Dedifferentiated amniotic fluid mesenchymal stem cell (primary cell): ENCODE results near the gene BATF.

Experiments
- DNase-seq: peaks from one replicate; pipeline ENCODE4 v3.0.0-alpha.2; 2016; ENCODE audit errors: extremely low spot score

Gene BATF

DNA sequence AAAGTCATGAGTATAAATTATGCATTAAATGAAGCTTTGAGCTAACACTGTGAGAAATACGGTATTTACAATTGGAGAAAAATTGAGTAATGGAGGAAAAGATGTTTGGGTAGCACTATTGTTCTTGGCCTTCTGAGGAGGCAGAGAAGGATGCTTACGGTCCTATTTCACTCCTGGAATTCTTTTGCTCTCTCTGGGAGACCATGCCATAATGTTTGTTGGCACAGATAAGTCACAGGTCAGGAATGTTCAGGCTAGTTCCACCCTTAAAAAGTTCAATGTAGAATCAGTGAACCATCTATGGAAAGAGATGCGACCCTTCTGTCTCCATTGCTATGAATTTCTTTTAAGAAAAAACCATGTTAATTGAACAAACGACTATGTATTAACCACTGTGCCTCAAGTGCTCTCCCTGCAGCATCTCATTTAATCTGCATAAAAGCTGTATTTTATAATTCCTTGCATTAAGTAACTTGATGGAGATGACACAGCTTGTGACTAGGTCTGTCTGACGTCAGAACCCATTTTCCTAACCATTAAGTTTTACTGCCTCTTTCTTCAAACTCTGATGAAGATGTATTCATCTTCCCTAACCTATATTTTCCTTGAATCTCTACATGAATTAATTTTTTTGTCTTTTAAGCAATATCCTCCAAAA is 9.5 kb downstream of the BATF start:
- DNase-seq, result no peak

DNA sequence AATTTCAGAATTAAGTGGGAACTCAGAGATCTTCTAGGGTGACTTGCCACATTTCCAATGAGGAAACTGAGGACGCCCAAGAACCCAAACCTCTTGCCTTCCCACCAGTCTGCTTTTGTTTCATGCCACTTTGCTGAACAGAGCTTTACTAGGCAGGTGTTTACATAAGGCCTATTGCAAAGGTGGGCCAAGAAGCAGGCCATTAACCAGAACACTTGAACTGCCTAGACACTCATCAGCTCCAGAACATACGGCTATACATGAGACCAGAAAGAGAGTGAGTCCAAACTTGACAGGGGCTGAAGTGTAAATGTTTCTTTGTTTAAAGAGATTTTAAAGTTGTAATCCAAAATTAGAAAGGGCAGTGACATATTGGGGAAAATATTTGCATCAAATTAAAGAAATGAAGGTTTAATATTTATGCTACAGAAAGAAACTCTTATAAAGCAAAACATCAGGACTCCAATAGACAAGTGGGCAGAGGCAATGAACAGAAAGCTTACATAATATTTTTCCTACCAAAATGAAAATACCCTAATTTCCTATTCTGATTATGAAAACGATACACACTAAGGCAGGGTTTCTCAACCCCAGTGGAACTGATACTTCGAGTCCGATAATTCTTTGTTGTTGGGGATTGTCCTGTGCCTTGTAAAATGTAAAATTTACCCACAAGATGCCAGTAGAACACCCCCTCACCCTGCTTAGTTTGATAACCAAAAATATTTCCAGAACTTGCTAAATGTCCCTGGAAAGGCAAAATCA is 11.7 kb downstream of the BATF start:
- no peak for DNase-seq

DNA sequence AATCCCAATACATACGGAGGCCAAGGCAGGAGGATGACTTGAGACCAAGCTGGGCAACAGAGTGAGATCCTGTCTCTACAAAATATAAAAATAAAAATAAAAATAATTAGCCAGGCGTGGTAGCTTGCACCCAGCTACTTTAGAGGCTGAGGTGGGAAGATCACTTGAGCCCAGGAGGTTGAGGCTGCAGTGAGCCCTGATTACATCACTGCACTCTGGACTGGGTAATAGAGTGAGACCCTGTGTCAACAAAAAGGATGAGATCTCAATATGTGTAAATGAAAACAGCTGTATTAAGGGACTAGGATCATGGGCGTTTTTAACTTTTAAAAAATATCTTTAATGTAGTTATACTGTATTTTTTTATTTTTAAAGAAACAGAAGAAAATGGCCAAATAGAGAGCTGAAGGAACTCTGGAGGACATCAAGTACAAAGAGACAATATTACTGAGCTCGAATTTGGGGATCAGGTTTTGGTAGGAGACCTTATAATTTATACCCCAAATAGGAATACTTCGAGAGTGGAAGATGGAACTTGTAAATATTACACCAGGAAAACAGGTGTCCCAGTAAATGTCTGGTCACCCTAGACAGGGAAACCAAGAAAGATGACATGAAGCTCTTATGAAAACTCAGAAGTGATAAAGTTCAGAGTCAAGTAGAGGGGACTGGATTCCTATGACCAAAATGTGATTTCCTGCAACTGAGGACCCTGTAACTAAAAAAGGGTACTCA is 13.1 kb downstream of the BATF start:
- DNase-seq, result no peak

DNA sequence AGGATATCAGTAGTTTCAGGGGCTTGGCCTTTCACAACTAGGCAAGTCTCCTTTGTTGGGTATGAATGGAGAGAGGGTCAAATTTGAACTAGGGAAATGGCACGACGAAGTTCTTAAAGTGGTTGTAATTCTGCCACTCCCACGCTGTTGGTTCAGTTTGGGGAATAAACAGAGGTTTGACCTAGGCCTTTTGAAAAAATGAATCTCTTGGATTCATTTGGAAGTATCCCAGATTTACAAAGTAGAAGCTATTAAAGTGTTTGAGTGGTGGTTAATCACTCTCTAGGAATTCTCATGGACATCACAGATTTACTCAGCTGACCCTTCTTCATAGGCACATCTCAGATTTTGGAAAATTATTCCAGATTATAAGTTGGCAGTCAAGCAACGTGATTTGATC is 14.8 kb downstream of the BATF start:
- no peak for DNase-seq

DNA sequence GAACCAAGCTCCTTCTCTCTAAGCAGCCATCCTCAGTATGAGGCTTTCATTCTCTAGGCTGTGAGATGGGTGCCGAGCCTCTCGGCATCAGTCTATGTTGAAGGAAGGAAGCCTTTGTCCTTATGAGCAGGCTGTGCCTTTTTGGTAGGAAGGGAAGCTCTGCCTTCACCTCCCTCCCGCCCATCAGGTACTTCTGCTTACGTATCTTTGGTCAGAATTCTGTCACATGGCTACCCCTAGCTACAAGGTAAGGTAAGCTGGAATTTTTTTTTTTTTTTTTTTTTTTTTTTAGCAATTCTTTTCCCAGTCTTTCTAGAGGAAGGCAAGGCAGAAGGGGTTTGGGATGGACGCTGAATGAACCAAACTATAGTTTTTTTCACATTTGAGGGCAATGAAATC is 16.9 kb downstream of the BATF start:
- no peak for DNase-seq

DNA sequence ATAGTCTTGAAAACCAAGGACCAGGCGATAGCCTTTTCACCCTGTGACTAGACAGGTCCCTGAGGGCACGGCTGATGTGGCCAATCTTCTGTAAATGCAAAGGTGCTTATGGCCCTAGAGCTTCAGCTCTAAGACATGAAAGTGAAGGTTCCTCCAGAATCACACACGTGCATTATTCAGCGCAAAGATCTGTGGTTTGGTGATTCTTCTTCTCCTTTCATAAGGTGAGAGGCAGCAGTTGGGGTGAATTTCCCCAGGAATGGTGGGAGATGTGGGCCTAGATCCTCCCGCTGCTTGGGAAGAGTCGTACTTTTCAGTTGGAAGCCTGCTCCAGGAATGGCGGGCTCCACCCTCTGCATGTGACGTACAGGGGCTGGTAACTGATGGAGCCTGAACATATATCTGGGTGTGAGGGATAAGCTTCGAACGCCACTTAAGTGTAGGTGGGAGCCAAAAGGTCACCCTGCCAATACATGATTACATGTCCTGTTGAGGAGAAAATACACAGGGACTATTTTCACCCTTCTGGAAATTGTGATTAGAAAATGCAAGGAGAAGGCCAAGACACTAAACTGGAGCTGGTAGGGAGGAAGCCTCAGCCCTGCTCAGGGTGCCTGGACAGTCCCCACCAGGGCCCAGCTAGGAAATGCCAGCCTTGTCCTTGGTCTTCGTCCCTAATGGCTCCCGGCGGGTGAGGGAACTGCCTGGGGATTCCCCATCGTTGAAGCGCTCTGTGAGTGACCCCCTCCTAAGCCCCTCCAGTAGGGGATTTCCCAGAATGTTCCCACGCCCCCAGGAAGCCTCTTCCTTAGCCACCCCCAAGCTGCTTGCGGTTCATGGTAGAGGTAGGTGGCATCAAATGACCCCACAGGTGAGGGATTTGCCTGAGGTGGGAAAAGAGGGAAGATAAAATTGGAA is 17.6 kb downstream of the BATF start:
- DNase-seq, result no peak

DNA sequence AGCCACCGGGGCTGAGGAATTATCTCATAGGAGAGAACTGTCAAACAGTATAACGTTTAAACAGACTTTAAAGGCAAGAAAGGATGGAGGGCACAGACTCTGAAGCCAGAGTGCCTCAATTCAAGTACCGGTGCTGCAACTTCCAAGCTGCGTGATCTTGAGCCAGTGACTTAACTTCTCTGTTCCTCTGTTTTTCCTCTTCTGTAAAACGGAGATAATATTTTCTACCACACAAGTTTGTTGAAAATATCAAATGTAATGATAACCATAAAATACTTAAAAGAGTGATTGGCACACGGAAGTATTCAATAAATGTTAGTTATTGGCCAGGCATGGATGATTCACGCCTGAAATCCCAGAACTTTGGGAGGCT is 18.2 kb downstream of the BATF start:
- no peak for DNase-seq

DNA sequence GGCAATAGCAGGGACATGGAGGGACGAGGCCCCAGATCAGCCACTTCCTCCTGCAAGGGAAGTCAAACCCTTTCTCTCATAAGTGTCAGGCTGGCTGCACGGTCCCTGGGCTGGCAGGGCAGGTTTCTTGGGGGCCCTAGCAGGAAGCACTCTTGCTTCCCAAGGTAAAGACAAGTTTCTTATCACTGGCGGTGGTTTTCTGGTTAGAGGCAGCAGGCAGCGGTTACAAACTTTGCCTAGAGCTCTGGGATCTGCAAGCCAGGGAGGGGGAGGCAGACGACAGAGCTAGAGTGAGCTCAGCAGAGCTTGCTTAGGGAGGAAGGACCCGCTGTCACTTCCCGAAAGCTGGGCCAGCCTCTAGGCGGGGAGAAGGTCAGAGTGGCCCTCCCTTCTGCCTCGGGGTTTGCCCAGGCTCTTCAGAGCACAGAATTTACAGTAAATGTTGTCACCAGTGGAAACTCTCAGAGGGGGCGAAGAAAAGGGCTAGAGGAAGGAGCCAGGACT is 20.4 kb downstream of the BATF start:
- no peak for DNase-seq

DNA sequence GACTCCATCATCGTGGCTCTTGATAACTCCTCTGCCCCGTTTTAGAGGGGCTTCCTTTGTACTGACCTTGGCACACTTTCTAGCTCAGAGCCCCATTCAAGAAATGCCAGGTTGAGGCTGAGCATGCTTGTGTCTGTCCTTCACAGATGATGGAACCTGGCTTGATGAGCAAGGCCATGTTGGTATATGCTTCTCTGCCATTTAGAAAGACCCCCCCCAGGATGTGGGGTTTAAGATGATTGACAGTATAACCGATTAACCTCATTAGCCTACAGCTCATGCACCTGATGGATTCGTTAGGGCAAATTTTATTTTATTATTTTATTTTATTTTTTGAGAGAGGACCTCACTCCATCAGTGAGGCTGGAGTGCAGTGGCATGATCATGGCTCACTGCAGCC is 21.0 kb downstream of the BATF start:
- DNase-seq, result no peak

DNA sequence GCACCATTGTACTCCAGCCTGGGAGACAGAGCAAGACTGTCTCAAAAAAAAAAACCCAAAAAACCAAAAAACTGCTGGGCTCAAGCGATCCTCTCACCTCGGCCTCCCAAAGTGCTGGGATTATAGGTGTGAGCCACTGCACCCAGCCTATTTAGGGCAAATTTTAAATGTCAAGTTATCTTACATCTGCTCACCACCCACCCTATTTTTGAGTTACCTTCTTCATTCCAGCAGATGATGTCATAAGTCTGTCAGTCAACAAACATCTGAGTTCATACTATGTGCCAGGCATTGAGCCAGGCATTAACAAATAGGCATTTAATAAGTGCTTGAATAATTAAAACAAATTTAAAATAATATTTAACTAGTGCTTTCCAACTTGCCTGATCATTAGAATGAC is 21.5 kb downstream of the BATF start:
- no peak for DNase-seq

DNA sequence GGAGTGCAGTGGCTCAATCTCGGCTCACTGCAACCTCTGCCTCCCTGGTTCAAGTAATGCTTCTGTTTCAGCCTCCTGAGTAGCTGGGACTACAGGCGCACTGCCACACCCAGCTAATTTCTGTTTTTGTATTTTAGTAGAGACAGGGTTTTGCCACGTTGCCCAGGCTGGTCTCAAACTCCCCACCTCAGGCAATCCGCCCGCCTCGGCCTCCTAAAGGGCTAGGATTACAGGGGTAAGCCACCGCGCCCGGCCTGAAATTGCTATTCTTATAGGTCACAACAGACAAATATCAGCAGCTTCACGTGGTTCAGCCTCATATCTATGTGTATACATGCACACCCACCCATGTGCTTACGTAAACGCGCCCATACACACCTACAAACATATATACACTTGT is 23.6 kb downstream of the BATF start:
- DNase-seq, result no peak

DNA sequence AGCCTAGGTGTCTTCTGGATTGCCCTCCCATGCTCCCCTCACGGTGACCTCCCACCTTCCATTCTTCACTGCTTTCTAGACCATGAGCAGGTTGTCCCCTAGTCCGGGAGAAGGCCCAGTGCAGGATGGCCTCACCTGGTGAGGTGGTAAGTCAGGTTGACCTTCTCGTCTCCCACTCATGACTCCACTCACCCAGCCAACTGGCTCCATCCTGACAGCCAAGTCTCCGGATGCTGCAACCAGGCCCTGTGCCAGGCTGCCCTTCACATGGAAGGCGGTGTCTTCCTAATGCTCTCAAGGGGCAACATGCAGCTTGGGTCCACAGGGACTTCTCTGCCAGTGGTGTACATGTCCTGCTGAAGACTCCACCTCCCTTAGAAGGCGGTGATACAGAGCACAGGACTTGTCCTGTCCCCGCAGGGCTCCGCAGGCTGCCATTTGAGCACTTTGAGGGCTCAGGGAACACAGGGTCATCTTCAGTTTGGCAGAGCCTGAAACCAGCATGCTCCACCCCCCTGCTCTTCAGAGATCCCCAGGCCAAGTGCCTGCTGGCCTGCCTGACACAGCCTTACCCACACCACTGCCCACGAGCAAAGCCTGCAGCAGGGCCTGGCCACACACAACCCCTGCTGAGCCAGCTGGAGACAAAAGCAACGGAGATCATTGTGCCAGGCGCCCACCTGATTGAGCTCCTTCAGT is 25.4 kb downstream of the BATF start:
- DNase-seq, result no peak

DNA sequence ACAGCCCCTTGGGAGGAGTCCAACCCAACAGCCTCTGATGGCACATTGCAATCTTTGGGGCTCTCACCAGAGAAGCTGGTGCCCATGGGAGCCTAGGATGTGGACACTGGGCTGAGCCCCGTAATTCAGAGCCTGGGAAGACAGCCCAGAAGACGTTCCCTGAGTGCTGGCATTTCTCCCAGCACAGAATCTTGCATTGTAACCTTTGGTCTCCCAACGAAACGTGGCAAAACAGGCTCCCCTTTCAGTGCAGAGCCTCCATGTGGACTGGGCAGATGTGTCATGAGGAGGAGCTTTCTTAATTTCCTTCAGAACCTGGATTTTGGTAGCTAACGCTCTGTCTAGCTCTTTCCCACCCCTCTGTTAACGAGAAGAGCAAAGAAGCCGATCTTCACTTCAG is 26.3 kb downstream of the BATF start:
- no peak for DNase-seq

DNA sequence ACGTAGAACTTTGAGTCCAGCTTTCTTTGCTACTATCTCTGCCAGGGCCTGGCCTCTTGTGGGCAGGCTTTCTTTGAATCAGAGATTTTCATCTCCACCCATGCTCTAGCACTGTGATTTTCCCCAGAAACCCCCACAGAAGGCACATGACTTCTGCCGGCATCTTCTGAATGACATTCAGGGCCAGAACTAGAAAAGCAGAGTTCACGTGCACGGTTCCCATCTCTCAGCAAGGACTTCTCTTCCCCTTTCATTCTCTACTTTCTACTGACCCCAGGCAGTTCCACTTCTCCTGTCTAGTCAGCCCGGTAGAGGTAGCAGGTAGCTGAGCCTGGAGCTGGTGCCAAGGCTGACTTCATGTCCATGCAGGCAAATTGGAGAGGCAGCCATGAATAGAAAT is 26.9 kb downstream of the BATF start:
- DNase-seq, result no peak

DNA sequence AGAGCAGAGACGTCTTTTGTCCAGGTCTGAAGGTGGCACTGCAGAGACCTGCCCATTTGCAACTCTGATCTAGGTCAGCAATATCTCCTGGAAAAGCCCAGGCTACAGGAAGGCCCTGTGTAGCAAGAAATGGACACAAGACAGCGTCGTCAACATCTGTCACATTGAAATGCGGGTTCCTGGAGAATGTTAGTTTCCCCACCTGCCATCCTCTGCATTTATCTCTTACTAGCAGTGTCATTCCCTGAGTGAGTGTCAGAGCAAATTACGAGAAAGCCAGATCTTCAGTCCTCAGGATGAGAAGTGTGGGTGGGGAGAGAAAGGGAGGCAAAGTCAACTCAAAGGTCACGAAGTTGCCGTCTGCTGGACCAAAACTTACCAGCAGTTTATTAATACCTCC is 28.8 kb downstream of the BATF start:
- DNase-seq, result no peak

DNA sequence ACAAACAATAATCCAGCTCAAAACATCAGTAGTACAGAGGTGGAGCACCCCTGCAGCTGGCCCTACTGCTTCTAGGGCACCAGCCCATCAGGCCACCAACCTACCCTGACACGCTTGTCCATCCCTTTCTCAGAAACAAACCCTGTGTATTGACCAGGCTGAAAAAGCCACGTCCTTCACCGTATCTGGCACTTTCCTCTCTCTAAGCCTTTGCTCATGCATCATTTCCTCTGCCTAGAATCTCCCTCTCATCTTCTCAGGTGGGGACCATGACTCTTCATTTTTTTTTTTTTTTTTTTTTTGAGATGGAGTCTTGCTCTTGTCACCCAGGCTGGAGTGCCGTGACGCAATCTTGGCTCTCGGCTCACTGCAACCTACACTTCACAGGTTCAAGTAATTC is 30.9 kb downstream of the BATF start:
- DNase-seq, result no peak

DNA sequence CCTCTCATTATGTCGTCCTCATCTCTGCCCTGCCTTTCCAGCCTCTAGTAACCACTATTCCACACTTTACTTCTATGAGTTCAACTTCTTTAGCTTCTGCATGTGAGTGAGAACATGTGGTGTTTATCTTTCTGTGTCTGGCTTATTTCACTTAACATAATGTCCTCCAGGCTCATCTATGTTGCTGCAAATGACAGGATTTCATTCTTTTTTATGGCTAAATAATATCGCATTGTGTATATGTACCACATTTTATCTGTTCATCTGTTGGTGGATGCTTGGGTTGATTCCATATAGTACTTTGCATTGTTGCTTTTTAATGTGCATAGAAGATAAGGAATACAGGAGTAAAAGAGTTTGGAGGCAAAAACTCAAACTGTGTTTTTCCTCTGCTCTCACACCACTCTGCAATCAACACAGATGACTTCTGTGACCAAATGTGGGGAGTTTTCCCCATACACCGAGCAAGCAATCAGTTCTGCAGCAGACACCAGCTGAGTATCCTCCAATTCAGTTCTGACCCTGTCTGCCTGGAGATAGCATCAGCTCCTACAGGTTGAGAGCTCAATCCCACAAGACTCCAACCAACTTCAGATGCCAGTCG is 31.6 kb downstream of the BATF start:
- DNase-seq, result no peak

DNA sequence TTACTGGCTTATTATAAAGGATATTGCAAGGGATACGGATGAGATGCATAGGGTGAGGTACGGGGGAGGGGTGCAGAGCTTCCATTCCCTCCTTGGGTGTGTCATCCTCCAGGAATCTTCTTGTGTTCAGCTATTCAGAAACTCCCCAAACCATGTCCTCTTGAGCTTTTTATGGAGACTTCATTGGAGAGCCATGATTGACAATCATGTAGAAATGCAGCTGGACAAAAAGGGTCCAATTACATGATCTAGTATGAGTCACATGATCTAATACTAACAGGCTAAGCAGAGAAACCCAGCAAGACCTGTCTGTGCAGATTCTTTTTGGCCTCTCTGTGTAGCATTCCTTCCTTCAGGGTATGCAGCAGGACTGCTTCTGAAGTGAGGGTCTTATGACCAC is 32.2 kb downstream of the BATF start:
- no peak for DNase-seq

DNA sequence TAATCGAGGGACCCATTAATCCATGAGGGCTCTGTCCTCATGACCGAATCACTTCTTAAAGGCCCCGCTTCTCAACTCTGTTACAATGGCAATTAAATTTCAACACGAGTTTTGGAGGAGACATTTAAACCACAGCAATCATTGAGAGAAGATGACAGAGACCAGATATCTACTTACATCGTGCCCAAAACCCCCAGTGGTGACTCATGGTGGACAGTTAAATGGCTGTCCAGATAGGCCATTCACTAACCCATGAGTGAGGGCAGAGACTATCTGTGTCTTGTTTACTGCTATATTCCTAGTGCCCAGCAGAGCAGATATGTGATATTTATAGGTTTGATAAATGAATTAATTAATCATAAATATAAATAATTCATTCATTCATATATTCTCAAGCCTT is 36.2 kb downstream of the BATF start:
- no peak for DNase-seq

DNA sequence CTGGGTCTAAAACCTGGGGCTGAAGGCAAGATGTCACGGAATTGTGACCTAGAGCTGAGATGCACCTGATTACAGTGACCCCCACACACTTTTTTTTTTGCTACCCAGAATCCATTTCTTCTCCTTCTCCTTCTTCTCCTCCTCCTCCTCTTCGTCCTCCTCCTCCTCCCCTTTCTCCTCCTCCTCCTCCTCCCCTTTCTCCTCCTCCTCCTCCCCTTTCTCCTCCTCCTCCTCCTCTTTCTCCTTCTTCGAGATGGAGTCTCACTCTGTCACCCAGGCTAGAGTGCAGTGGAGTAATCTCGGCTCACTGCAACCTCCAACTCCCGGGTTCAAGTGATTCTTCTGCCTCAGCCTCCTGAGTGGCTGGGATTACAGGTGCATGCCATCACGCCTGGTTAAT is 36.8 kb downstream of the BATF start:
- no peak for DNase-seq
